Type B pancreatic cell (in vitro differentiated cells): ENCODE data around the gene HOXC5. TPM values are rescaled to one million over a fixed set of nuclear protein-coding genes. Genes with fewer than 3 reads are reported as not detected.

Experiments
- DNase-seq: peaks from one replicate; pipeline ENCODE4 v3.0.0; 2021; ENCODE audit warnings: mixed read lengths; ENCODE audit not compliant: unreplicated experiment; ENCODE audit errors: extremely low spot score
- H3K27ac Mint-ChIP-seq: 2 replicates; pipeline ENCODE4 v1.8.0; 2021; ENCODE audit warnings: mild to moderate bottlenecking, mixed read lengths
- H3K27me3 Mint-ChIP-seq: 2 replicates; pipeline ENCODE4 v1.8.0; 2021; ENCODE audit warnings: mixed read lengths
- H3K36me3 Mint-ChIP-seq: 2 replicates; pipeline ENCODE4 v1.8.0; 2021; ENCODE audit warnings: mixed read lengths
- H3K4me1 Mint-ChIP-seq: one replicate; pipeline ENCODE4 v1.8.0; 2021; ENCODE audit warnings: mixed read lengths; ENCODE audit not compliant: unreplicated experiment
- H3K4me3 Mint-ChIP-seq: 2 replicates; pipeline ENCODE4 v1.8.0; 2021; ENCODE audit warnings: mild to moderate bottlenecking, mixed read lengths
- H3K9me3 Mint-ChIP-seq: 2 replicates; pipeline ENCODE4 v1.8.0; 2021; ENCODE audit warnings: mixed read lengths
- CTCF ChIP-seq: fragments of 200-600 bp; sonication (generic); conservative IDR thresholded peaks from 2 replicates; pipeline ENCODE4 v1.5.0; 2021; ENCODE audit warnings: antibody characterized with exemption, mild to moderate bottlenecking
- total RNA-seq: library from RNA; stranded (reverse); gene quantifications from 2 replicates; pipeline ENCODE4 v1.2.1, GENCODE V29; 2021; ENCODE audit warnings: low replicate concordance

Gene HOXC5
- total RNA-seq, 1 donor from 2014 or later = 56.9 TPM

DNA sequence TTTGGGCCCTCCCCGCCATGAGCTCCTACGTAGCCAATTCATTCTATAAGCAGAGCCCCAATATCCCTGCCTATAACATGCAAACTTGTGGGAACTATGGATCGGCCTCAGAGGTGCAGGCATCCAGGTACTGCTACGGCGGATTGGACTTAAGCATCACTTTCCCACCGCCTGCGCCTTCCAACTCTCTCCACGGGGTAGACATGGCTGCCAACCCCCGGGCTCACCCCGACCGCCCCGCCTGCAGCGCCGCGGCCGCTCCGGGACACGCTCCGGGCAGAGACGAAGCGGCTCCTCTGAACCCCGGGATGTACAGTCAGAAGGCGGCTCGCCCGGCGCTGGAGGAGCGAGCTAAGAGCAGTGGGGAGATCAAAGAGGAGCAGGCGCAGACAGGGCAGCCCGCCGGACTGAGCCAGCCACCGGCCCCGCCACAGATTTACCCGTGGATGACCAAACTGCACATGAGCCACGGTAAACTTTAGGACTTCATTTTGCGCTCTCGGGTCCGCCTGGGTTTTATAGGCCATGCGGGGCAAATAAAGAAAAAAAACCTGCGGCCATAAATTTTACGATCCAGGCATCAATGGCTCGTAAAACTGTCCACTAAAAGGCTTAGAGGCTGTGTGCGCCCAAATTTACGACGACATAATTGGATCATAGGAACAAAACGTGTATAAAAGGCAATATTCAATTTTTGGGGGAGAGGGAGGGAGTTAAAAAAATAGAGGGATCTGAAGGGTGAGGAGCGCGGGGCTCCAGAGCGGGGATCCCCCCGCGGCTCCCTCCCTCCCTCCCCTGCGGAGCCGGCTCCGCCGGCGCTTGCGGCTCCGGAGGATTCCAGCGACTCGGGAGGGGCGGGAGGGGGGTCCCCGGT lies 493 bp downstream of the HOXC5 start:
- no peak for TF ChIP-seq CTCF
- peak overlapping the region; percentile 74 for H3K27ac Mint-ChIP-seq
- H3K9me3 Mint-ChIP-seq = no peaks in the 10 kb centered on the region
- peak overlapping the region; percentile 93 for H3K4me3 Mint-ChIP-seq
- peaks cover 47% of the 10 kb centered on the region for H3K4me1 Mint-ChIP-seq
- peaks cover 63% of the 10 kb centered on the region for H3K27me3 Mint-ChIP-seq
- DNase-seq = no peak
- H3K36me3 Mint-ChIP-seq = peaks cover 14% of the 10 kb centered on the region

DNA sequence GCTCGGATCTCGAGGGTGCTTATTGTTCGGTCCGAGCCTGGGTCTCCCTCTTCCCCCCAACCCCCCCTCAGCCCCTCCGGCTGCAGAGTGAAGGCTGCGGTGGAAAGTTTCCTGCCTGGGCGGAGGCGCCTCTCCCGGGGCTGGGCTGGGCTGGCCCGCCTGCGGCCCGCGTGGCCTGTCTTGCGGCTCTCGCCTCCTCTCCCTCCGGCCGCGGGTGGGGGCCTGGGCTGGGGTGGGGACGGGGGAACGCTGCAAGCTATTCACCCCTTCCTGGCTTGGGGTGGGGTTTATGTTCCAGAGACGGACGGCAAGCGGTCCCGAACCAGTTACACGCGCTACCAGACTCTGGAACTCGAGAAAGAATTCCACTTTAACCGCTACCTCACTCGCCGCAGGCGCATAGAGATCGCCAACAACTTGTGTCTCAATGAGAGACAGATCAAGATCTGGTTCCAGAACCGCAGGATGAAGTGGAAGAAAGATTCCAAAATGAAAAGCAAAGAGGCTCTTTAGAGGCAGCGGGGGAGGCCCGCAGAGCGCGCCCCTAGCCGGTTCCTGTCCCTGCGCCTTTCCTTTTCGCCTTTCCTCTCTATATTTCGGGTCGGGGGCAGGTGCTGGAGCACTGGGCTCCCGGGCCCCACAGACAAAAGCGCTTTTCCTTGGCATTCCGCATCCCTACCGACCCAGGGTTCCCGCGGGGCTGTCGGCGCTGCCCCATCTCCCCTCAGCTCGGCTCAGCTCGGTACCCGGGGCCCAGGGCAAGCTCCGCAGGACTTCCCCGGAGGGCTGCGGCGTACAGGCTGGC lies 1.3 kb downstream of the HOXC5 start:
- Mint-ChIP-seq H3K9me3 (no peaks in the 10 kb centered on the region), H3K27ac (peak overlapping the region; percentile 76), H3K36me3 (peaks cover 14% of the 10 kb centered on the region), H3K4me3 (peak overlapping the region; percentile 89), H3K4me1 (peaks cover 52% of the 10 kb centered on the region), H3K27me3 (peaks cover 66% of the 10 kb centered on the region)
- no peak for TF ChIP-seq CTCF
- DNase-seq = no peak

GRCh38 chr12:54034785-54035310 lies 2.0 kb downstream of the HOXC5 start:
- peak overlapping the region; percentile 89 for H3K4me3 Mint-ChIP-seq
- no peak for TF ChIP-seq CTCF
- no peaks in the 10 kb centered on the region for H3K9me3 Mint-ChIP-seq
- no peak for DNase-seq
- peaks cover 67% of the 10 kb centered on the region for H3K27me3 Mint-ChIP-seq
- H3K4me1 Mint-ChIP-seq = peaks cover 53% of the 10 kb centered on the region
- H3K36me3 Mint-ChIP-seq = peaks cover 12% of the 10 kb centered on the region
- H3K27ac Mint-ChIP-seq = peak overlapping the region; percentile 89

- Mint-ChIP-seq H3K9me3 (no peaks in the 10 kb centered on the region), H3K4me3 (peak overlapping the region; percentile 89), H3K27me3 (peaks cover 68% of the 10 kb centered on the region), H3K4me1 (peaks cover 58% of the 10 kb centered on the region), H3K27ac (peak overlapping the region; percentile 89), H3K36me3 (peaks cover 10% of the 10 kb centered on the region)
- TF ChIP-seq CTCF = no peak
- no peak for DNase-seq
Measured at GRCh38 chr12:54035568-54036264, 2.9 kb downstream of the HOXC5 start.

DNA sequence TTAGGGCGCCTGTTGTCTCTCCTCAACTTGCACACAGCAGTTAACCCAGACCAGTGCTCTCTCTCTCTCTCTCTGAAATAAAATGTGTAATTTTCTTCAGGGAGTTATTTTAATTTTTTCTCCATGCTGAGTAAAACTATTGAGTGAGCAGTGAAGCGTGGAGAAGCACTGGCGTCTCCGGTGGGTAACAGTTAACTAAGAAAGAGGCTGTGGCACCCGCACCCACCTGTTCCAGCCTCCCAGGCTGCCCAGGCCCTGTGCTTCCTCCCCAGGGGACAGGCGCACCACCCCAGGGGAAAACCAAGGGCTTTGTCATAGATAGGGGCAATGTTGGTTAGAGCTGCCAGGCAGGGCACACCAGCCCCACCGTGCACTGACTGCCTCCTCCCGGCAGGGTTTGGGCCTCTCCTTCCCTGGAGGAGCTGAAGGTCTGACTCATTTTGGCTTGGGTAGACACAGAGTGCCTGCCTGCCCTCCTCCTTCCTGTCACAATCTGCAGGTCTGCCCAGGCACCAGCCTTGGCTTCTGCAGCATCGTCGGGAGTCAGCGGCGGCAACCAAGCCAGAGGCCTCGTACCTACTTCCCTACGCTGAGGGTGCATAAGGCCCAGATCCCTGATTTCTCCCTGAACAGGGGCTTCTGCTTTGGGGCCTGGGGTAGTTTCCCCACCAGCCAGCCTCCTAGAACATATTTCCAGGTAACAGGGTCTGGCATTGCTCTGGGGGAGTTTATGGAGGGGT lies 3.9 kb downstream of the HOXC5 start:
- Mint-ChIP-seq H3K27me3 (peaks cover 61% of the 10 kb centered on the region), H3K4me1 (peaks cover 58% of the 10 kb centered on the region), H3K36me3 (peaks cover 10% of the 10 kb centered on the region), H3K4me3 (peak overlapping the region; percentile 89), H3K9me3 (no peaks in the 10 kb centered on the region), H3K27ac (peak overlapping the region; percentile 76)
- DNase-seq = peak; percentile 68
- no peak for TF ChIP-seq CTCF
